ENCODE results near the gene B3GALT2.
"Not testable (repeated sequence)": the region's sequence is repeated elsewhere in the genome, so short reads cannot be mapped to it uniquely, and the experiment has no call there.

Gene B3GALT2

DNA sequence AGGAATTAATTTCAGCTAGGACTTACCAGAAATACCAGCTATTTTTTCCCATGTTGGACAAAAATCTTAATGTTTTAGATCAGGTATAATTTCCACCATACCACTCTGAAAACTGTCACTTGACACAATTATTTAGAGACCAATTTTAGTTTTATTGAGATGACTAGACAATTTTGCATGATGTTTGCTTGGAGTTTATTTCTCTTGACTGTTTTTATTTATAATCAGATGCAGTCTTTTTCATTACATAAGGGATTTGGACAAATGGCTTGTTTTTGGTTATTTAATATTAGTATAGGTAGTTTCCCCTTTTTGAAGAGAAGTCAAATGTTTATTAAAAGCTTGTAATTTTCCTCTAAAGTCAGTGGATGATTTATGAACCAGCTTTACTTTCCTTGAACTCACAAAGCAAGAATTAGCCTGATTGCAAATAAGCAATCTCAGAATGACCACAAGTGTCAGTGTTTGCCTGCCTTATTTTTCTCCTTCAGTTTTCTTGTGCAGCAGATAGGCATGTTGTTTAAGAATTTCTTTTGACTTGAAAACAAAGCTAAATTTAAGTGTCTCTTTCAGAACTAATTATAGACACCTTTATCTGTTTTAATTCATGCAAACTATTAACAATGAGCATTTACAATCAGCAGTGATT, 3.8 kb upstream of the B3GALT2 start:
- TF ChIP-seq POLR2A (IDR thresholded peaks at IDR 0.05; ENCODE audit: low read length) (no peak), GATA1 (IDR thresholded peaks at IDR 0.05; ENCODE audit: low read depth, low read length) (no peak)
- no peak for DNase-seq

DNA sequence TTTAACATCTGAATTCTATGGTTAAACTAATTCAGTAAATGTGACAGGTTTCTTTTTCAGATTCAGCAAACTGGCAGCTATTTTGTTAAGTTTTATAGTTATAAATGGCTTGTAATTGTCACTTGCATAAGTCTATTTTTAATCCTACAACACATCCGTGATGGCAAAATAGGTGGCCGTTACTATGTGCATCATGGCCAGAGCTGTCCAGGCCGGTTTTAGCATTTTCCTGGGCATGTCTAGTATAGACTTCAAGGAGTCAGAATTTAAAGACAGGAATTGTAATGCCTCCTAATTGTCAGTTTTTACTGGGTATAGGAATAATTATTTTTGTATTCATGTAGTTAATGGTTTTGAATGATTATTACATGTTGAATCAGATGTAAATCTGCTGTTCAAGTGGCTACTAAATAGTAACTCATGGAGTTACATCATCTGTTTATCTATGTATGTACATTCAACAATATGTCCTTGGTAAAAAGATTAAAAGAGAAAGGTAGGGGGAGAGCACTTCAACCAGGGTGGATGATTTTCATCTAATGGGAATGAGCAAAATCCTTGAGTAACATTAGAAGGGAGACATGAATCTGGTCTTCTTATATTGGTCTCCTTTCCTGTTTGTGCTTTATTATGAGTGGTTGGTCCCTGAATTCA, 3.2 kb upstream of the B3GALT2 start:
- no peak for DNase-seq
- TF ChIP-seq GATA1 (IDR thresholded peaks at IDR 0.05; ENCODE audit: low read depth, low read length): no peak
- TF ChIP-seq POLR2A (IDR thresholded peaks at IDR 0.05; ENCODE audit: low read length): no peak

GRCh38 chr1:193188915-193189314, 2.5 kb upstream of the B3GALT2 start:
- not testable (repeated sequence) for DNase-seq

DNA sequence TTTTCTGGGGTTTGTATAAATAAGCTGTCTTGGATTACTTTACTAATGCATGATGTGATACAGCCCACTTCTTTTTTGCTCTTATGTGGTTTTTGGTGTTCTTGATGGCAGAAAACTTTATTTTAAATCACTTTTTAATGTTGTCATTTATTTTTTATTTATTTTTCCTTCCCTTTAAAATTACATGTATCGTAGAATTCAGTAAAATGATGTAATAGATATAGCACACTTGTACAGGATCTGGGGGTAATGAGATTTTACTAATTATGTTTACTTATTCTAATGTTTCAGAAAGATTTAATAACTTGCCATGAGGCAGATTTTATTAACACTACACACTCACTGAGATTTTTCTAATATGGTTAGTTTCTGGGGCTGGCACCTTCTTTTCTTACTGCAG, 701 bp upstream of the B3GALT2 start:
- TF ChIP-seq POLR2A (IDR thresholded peaks at IDR 0.05; ENCODE audit: low read length): no peak
- TF ChIP-seq GATA1 (IDR thresholded peaks at IDR 0.05; ENCODE audit: low read depth, low read length): no peak
- DNase-seq: no peak

DNA sequence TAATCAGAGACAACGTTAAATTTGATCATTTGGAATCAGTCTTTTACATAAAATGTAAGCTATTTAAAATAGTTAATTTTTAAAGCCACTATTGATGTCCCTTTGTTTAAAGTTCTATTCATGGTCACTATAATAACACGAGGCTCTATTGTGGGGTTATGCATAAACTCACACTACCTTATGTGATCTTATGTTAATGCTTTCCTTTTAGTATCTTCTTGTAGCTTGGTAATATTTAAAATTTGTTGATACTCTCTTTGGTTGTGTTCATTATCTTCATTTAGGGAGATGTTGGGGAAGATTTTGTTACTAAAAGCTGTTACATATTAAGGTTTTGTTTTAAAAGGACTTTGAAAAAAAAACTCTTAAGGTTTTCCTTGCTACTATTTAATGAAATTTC, 1.2 kb downstream of the B3GALT2 start:
- DNase-seq: no peak
- TF ChIP-seq GATA1 (IDR thresholded peaks at IDR 0.05; ENCODE audit: low read depth, low read length): no peak
- TF ChIP-seq POLR2A (IDR thresholded peaks at IDR 0.05; ENCODE audit: low read length): no peak

GRCh38 chr1:193184776-193185175, 1.6 kb downstream of the B3GALT2 start:
- TF ChIP-seq POLR2A (IDR thresholded peaks at IDR 0.05; ENCODE audit: low read length) (no peak), GATA1 (IDR thresholded peaks at IDR 0.05; ENCODE audit: low read depth, low read length) (no peak)
- DNase-seq: no peak

- peak; percentile 55 to 75 for DNase-seq
- TF ChIP-seq GATA1 (IDR thresholded peaks at IDR 0.05; ENCODE audit: low read depth, low read length) (no peak), POLR2A (IDR thresholded peaks at IDR 0.05; ENCODE audit: low read length) (no peak)
Observed at GRCh38 chr1:193183019-193183627, 3.3 kb downstream of the B3GALT2 start.

DNA sequence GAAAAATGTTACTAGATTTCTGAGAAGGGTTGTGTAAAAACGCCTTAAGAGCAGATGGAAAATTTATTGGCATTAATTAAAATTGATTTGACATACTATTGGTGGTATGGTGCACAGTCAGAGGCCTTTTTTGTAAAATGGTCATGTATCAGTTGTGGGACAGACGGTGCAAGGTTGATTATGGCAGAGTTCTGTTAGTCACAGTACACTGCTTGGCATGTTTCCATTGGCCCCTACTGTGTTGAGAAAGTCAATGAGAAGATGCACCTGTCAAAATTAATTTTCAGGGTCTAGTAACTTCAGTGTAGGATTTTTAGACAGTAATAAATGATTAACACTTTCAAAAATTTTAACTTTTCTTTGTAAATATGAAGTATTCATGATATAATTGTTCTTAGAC, 4.4 kb downstream of the B3GALT2 start:
- TF ChIP-seq GATA1 (IDR thresholded peaks at IDR 0.05; ENCODE audit: low read depth, low read length): no peak
- no peak for TF ChIP-seq POLR2A (IDR thresholded peaks at IDR 0.05; ENCODE audit: low read length)
- peak; percentile 9 to 19 for DNase-seq

GRCh38 chr1:193181536-193181935, 4.9 kb downstream of the B3GALT2 start:
- no peak for TF ChIP-seq GATA1 (IDR thresholded peaks at IDR 0.05; ENCODE audit: low read depth, low read length)
- TF ChIP-seq POLR2A (IDR thresholded peaks at IDR 0.05; ENCODE audit: low read length): no peak
- DNase-seq: no peak

GRCh38 chr1:193179094-193179493, 7.3 kb downstream of the B3GALT2 start:
- DNase-seq: no peak
- no peak for TF ChIP-seq GATA1 (IDR thresholded peaks at IDR 0.05; ENCODE audit: low read depth, low read length)
- TF ChIP-seq POLR2A (IDR thresholded peaks at IDR 0.05; ENCODE audit: low read length): no peak

- TF ChIP-seq GATA1 (IDR thresholded peaks at IDR 0.05; ENCODE audit: low read depth, low read length) (no peak), POLR2A (IDR thresholded peaks at IDR 0.05; ENCODE audit: low read length) (no peak)
Observed at GRCh38 chr1:193176788-193177187, 9.6 kb downstream of the B3GALT2 start.

GRCh38 chr1:193176113-193176512, 10.3 kb downstream of the B3GALT2 start:
- no peak for DNase-seq
- TF ChIP-seq GATA1 (IDR thresholded peaks at IDR 0.05; ENCODE audit: low read depth, low read length): no peak

More at GRCh38 chr1:193176788-193177187, 9.6 kb downstream of the B3GALT2 start:
- DNase-seq: no peak

GRCh38 chr1:193157360-193157759, 29.1 kb downstream of the B3GALT2 start:
- TF ChIP-seq GATA1 (IDR thresholded peaks at IDR 0.05; ENCODE audit: low read depth, low read length): no peak
- no peak for TF ChIP-seq POLR2A (IDR thresholded peaks at IDR 0.05; ENCODE audit: low read length)
- DNase-seq: peak in 1 of 2 experiments; percentile 7

- DNase-seq: no peak
- TF ChIP-seq POLR2A (IDR thresholded peaks at IDR 0.05; ENCODE audit: low read length): no peak
- TF ChIP-seq GATA1 (IDR thresholded peaks at IDR 0.05; ENCODE audit: low read depth, low read length): no peak
Observed at GRCh38 chr1:193156822-193157142, 29.6 kb downstream of the B3GALT2 start.
